GM21515 (cell line): Measurements from ENCODE around the gene ATP2B2.

Experiments
- ATAC-seq: cut with Tn5 transposase; IDR thresholded peaks from one replicate; pipeline ENCODE4 v1.9.1; 2021; ENCODE audit not compliant: unreplicated experiment

The ATP2B2 gene

DNA sequence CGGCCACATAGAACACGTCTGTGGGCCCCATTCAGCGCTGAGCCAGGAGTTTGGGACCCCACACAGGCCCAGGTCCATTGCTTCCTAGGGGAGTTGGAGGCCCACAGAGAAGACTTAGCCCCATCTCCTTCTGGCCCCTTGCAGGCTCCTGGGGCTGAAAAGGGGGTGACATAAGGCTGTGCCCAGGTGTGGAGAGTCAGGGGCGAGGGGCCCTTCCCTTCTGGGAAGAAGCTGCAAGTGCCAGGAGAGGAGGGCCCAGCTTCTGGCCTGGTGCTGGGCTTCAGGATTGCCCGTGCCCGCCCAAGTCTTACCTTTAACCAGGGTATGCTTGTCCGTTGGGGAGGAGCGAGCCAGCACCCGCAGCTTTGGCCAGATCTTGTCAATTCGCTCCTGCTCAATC lies 155.6 kb downstream of the ATP2B2 start:
- ATAC-seq = no peak

- ATAC-seq = no peak
Observed at GRCh38 chr3:10348404-10348721, 157.0 kb downstream of the ATP2B2 start.

DNA sequence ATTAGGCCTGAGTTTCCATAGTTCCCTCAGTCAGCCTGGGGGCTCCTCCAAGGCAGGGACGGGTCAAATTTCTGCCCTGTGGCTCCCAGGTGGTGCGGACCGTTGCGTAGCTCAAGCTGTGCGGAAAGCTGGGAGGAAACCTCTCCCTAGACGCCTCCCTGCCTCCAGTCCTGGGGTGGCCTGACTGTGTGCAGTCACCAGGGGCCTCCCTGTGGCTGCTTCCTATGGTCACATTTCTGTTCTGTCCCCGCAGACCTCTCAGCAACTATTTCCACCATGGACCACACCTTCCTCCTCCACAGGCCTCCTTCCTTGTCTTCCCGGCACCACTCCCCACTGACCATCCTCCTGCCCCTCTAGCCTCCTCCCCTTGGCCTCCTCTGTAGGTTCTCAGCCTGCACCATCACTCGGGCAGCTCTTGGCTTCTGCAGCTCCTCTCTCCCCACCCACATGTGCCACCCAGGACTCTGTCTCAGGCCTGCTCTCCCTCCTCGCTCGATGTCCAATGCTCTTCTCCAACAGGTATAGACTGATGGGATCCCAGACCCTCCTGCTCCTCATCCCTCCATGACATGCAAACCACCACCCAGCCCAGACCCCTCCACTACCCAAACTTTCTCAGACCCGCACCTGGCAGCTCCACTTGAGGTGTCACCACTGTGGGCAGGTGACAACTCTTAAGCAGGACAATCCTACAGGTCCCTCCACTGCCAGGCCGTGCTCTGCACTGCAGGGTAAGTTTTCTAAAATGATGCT lies 157.6 kb downstream of the ATP2B2 start:
- ATAC-seq = no peak

DNA sequence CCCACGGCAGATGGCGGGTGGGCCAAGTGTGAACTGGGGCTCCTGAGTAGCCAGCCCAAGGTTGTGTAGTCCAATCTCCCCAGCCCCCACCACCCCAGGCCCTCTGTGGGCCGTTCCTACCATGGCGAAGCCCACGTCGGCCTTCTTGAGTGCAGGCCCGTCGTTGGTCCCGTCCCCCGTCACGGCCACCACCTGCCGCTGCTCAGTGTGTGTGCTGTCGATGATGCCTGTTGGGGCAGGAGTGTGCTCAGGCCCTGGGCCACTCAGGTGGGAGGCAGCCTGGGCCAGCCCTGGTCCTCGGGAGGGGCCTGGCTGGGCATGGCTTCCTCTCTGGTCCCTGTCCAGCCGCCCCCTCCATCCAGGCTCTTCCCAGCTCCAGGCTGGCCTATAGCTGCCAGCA lies 159.5 kb downstream of the ATP2B2 start:
- ATAC-seq = no peak

GRCh38 chr3:10344944-10345575 lies 160.3 kb downstream of the ATP2B2 start:
- ATAC-seq = no peak

- no peak for ATAC-seq
Observed at GRCh38 chr3:10344147-10344943, 161.0 kb downstream of the ATP2B2 start.

GRCh38 chr3:10343526-10343925 lies 161.9 kb downstream of the ATP2B2 start:
- no peak for ATAC-seq

GRCh38 chr3:10342781-10343180 lies 162.6 kb downstream of the ATP2B2 start:
- no peak for ATAC-seq

DNA sequence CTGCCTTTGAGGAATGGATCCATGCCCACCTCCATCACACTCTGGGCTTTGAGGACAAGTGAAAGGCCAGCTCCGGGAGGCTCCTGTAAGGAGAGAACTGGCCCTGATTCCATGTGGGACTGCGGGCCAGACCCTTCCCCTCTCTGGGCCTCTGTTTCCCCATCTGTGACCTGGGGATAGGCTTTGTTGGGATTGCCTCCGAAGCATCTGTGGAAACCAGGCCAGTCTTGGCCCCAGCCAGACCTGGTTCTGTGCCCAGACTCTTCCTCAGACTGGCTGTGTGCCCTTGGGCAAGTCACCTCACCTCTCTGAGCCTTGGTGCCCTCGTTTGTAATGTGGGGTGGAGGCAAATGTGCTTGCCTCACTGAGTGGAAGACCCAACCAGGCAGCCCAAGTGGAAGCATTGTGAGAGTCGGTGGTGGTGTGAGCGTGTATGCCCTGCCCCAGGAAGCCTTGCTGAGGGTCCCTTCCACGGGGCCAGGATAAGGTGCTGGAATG lies 163.4 kb downstream of the ATP2B2 start:
- no peak for ATAC-seq

- no peak for ATAC-seq
Observed at GRCh38 chr3:10340476-10340875, 164.9 kb downstream of the ATP2B2 start.

DNA sequence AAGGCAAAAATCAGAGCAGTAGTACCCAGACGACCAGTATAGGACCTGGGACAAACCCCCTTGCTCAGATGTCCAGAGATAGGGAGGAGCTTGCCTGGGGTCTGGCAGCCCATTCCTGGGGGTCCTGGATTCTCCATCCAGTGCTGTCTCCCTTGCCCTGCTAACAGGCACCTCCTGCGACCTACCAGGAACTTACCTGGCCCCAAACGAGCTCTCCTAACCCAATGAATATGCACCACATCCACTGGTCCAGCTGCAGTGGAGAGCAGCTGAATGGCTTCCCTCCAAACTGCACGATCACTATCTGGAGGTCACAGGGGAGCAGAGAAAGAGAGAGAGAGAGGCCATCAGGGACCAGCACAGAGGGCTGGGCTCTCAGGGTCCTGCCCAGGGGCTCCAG lies 165.3 kb downstream of the ATP2B2 start:
- no peak for ATAC-seq

DNA sequence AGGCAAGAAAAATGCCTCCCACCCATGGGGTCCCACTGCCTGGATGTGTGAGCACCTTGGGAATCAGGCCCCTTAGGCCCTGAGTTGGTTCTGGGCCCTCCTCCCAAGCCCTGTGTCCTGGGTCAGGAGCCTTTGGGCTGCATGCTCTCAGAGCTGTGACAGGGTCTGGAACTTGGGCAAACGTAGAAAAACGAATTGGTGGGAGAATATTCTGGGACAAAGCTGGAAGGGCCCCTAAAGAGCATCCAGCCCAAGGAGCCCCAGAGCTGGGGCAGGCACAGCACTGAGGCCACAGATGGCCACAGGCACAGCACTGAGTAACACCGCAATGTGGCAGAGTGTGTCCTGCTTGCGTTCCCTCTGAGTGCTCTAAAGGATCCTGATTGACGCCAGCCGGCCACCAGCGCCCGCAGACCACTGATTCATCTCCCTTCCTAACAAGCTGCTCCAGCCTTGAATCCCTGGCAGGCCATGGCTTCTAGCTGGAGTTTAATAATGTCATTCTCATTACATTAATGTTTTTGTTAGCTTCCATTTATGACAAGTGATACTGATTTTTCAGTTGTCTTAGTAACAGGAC lies 165.9 kb downstream of the ATP2B2 start:
- no peak for ATAC-seq

GRCh38 chr3:10338591-10339353 lies 166.6 kb downstream of the ATP2B2 start:
- ATAC-seq = no peak

- no peak for ATAC-seq
Observed at GRCh38 chr3:10338164-10338470, 167.3 kb downstream of the ATP2B2 start.

DNA sequence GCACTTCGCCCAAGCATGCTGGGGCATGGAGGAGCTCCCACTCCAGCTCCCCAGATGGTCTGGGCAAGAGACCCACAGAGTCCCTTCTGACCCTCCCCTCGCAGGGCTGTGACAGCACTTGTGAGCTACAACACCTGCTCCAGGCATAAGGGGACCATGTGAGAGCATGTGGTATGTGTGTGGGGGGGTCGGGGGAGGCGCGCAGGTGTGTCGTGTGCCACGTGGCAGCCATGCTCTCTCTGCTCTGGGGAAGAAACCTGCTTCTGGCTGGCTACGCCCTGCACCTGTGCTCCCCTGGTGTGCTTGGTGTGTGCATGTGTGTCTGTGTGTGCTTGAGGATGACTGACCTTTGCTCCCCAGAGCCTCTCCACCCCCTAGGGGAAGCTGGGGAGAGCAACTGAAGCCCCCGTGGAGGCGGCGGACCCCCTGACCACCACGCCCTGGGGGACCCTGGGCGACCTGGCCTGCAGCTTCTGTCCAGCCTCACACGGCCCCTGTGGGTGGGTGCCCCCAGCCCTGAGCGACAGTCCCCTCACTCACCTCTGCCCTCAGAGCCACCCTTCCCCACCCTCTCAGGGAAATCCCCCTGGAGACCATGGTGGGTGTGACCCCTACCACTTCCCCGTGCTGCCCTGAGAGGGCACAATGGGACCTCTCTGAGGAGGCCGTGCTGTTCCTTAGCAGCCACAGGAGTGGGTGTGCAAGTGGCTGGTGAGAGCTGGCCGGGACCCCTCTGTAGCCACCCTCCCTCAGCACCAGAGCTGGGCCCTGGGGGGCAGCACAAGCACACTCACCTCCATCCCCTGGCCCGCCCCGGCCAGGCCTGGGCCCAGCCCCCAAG lies 167.8 kb downstream of the ATP2B2 start:
- no peak for ATAC-seq

GRCh38 chr3:10336761-10337160 lies 168.6 kb downstream of the ATP2B2 start:
- ATAC-seq = no peak

- no peak for ATAC-seq
Observed at GRCh38 chr3:10335871-10336622, 169.3 kb downstream of the ATP2B2 start.

DNA sequence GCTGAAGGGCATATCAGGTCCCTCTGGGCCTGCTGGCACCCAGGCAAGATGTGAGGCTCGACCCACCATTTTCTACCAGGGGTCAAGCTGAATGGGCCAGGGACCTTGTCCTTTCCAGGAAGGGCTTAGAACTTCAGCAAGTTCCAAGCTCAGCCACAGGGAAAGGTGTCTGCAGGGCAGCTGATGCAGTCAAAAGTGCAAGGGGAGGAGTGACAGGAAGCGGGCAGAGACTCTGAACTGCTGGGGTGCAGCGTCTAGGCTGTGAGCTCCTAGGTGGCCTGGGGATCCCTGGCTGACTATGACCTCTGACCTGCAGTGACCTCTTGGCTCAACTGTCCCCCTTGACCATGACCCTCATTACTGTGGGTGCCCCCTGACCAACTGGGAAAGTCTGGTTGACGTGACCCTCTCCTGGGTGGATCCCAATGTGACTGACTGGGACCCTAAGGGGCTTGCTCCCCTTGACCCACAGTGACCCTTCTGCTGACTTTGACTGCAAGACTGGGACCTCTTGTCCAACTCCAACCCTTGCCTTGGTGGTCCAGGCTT lies 170.1 kb downstream of the ATP2B2 start:
- no peak for ATAC-seq

DNA sequence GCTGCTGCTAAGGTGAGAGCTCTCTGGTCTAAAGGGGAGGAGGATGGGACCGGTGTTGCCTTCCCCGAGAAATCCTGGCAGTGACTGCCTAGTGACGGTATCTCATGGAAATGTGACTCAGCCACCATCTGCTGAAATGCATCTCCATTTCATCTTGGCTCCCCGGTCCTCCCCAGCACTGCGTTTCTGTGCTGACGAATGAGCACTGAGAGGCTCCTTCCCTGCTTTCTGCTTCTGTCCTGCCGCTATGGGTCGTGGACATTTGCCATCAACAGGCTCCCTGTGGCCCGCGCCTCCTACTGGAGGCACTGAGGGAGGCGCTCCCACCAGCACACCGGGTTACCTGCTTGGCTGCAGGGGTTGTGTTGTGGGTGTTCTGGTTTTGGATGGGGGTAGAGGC lies 170.9 kb downstream of the ATP2B2 start:
- ATAC-seq = no peak
